Measurements from ENCODE around the gene FAM20A.
"Not testable (repeated sequence)": the region's sequence is repeated elsewhere in the genome, so short reads cannot be mapped to it uniquely, and the experiment has no call there.

FAM20A gene

GRCh38 chr17:68512247-68512959, 88.8 kb downstream of the FAM20A start, which contains the start of gene PRKAR1A:
PRKAR1A (plus strand) TSS chr17:68512430; CDS start chr17:68515400, 2,970 bp downstream.
- Mint-ChIP-seq H3K4me3 (peak within 1 kb of the TSS; percentile 91 to 99), H3K4me1 (peaks cover 61% of the 10 kb centered on the region), H3K9me3 (peaks cover 0 to 4% of the 10 kb centered on the region in 2 donors), H3K27ac (peak within 1 kb of the TSS; percentile 99 to 100), H3K27me3 (no peaks in the 10 kb centered on the region)
- peak; percentile 88 to 92 for DNase-seq
- peak; percentile 93 for ATAC-seq

GRCh38 chr17:68511671-68512246, 89.4 kb downstream of the FAM20A start:
- peaks cover 63% of the 10 kb centered on the region for H3K4me1 Mint-ChIP-seq
- ATAC-seq (peak; percentile 78), DNase-seq (peak; percentile 73 to 78)
- H3K27ac Mint-ChIP-seq: peak overlapping the region; percentile 96 to 100
- no peaks in the 10 kb centered on the region for H3K27me3 Mint-ChIP-seq
- peak overlapping the region; percentile 84 to 96 for H3K4me3 Mint-ChIP-seq
- H3K9me3 Mint-ChIP-seq: no peaks in the 10 kb centered on the region

GRCh38 chr17:68511254-68511670, 89.9 kb downstream of the FAM20A start:
- peaks cover 62% of the 10 kb centered on the region for H3K4me1 Mint-ChIP-seq
- no peak for DNase-seq

GRCh38 chr17:68509141-68510057, 91.8 kb downstream of the FAM20A start:
- ATAC-seq: no peak
- H3K9me3 Mint-ChIP-seq: peaks cover 0 to 2% of the 10 kb centered on the region in 2 donors
- H3K27me3 Mint-ChIP-seq: no peaks in the 10 kb centered on the region
- no peak overlapping the region for H3K27ac Mint-ChIP-seq
- peaks cover 46% of the 10 kb centered on the region for H3K4me1 Mint-ChIP-seq
- no peak for DNase-seq
- H3K4me3 Mint-ChIP-seq: no peak overlapping the region

More at GRCh38 chr17:68511254-68511670, 89.9 kb downstream of the FAM20A start:
- Mint-ChIP-seq H3K27ac (peak overlapping the region; percentile 61 to 87), H3K9me3 (no peaks in the 10 kb centered on the region), H3K27me3 (no peaks in the 10 kb centered on the region), H3K4me3 (peak overlapping the region; percentile 84)
- ATAC-seq: no peak

- no peaks in the 10 kb centered on the region for H3K27me3 Mint-ChIP-seq
- H3K27ac Mint-ChIP-seq: no peak overlapping the region
- peaks cover 34% of the 10 kb centered on the region for H3K4me1 Mint-ChIP-seq
- ATAC-seq (no peak), DNase-seq (no peak)
- no peak overlapping the region for H3K4me3 Mint-ChIP-seq
- peaks cover 0 to 4% of the 10 kb centered on the region in 2 donors for H3K9me3 Mint-ChIP-seq
These were observed 93.6 kb downstream of the FAM20A start for GRCh38 chr17:68507576-68507975.

- DNase-seq (no peak), ATAC-seq (no peak)
- Mint-ChIP-seq H3K9me3 (peaks cover 0 to 4% of the 10 kb centered on the region in 2 donors), H3K27ac (no peak overlapping the region), H3K27me3 (peaks cover 11% of the 10 kb centered on the region), H3K4me3 (no peak overlapping the region), H3K4me1 (peaks cover 28% of the 10 kb centered on the region)
These were observed 95.2 kb downstream of the FAM20A start for GRCh38 chr17:68505951-68506350.

- no peak for DNase-seq
- H3K27me3 Mint-ChIP-seq: peaks cover 18% of the 10 kb centered on the region
- ATAC-seq: no peak
- peaks cover 18% of the 10 kb centered on the region for H3K4me1 Mint-ChIP-seq
- no peak overlapping the region for H3K27ac Mint-ChIP-seq
- H3K9me3 Mint-ChIP-seq: peaks cover 0 to 4% of the 10 kb centered on the region in 2 donors
- H3K4me3 Mint-ChIP-seq: no peak overlapping the region
These were observed 100.1 kb downstream of the FAM20A start for GRCh38 chr17:68501074-68501473.

GRCh38 chr17:68499587-68499986, 101.6 kb downstream of the FAM20A start:
- Mint-ChIP-seq H3K4me3 (no peak overlapping the region), H3K4me1 (peaks cover 18% of the 10 kb centered on the region), H3K27me3 (peaks cover 18% of the 10 kb centered on the region), H3K27ac (no peak overlapping the region), H3K9me3 (peaks cover 0 to 4% of the 10 kb centered on the region in 2 donors)
- no peak for DNase-seq
- ATAC-seq: no peak

GRCh38 chr17:68498479-68499326, 102.5 kb downstream of the FAM20A start:
- H3K9me3 Mint-ChIP-seq: no peaks in the 10 kb centered on the region
- peaks cover 18% of the 10 kb centered on the region for H3K4me1 Mint-ChIP-seq
- peak overlapping the region in 1 of 2 donors; percentile 30 for H3K27ac Mint-ChIP-seq
- DNase-seq (no peak), ATAC-seq (no peak)
- H3K27me3 Mint-ChIP-seq: peaks cover 18% of the 10 kb centered on the region
- H3K4me3 Mint-ChIP-seq: peak overlapping the region; percentile 36 to 51

GRCh38 chr17:68497885-68498319, 103.3 kb downstream of the FAM20A start:
- peaks cover 18% of the 10 kb centered on the region for H3K4me1 Mint-ChIP-seq
- H3K4me3 Mint-ChIP-seq: peak overlapping the region; percentile 36 to 51
- H3K27ac Mint-ChIP-seq: peak overlapping the region; percentile 54 to 64
- no peak for DNase-seq
- no peaks in the 10 kb centered on the region for H3K9me3 Mint-ChIP-seq
- no peak for ATAC-seq
- H3K27me3 Mint-ChIP-seq: peaks cover 18% of the 10 kb centered on the region

- no peak for ATAC-seq
- no peaks in the 10 kb centered on the region for H3K9me3 Mint-ChIP-seq
- peaks cover 25% of the 10 kb centered on the region for H3K4me1 Mint-ChIP-seq
- H3K4me3 Mint-ChIP-seq: no peak overlapping the region
- H3K27me3 Mint-ChIP-seq: peaks cover 7% of the 10 kb centered on the region
- H3K27ac Mint-ChIP-seq: no peak overlapping the region
- no peak for DNase-seq
These were observed 106.1 kb downstream of the FAM20A start for GRCh38 chr17:68495081-68495480.

GRCh38 chr17:68492394-68493054, 108.6 kb downstream of the FAM20A start:
- not testable (repeated sequence) for H3K4me3 Mint-ChIP-seq, DNase-seq, H3K27ac Mint-ChIP-seq, H3K9me3 Mint-ChIP-seq, H3K27me3 Mint-ChIP-seq, ATAC-seq
- H3K4me1 Mint-ChIP-seq: peaks cover 21% of the 10 kb centered on the region

GRCh38 chr17:68491381-68492231, 109.6 kb downstream of the FAM20A start:
- DNase-seq (no peak), ATAC-seq (no peak)
- no peak overlapping the region for H3K27ac Mint-ChIP-seq
- H3K4me1 Mint-ChIP-seq: peaks cover 26% of the 10 kb centered on the region
- peaks cover 3% of the 10 kb centered on the region for H3K27me3 Mint-ChIP-seq
- no peaks in the 10 kb centered on the region for H3K9me3 Mint-ChIP-seq
- no peak overlapping the region for H3K4me3 Mint-ChIP-seq

All from stimulated activated naive CD8-positive, alpha-beta T cell treated with anti-CD3 and anti-CD28 coated beads, Interleukin-15, amount 100 ng/mL, for 72 hours (primary cell).